SK-N-SH treated with all-trans-retinoic acid at 6 μM for 48 hours (cell line): ENCODE results near the gene RBMS1.

ENCODE experiments used
- ARNTL ChIP-seq: fragments of 450-650 bp; formaldehyde crosslinking; IDR thresholded peaks from 2 replicates; pipeline ENCODE4 v1.5.0; 2020; ENCODE audit warnings: low read depth, mild to moderate bottlenecking, moderate library complexity, borderline replicate concordance
- CREB5 ChIP-seq: fragments of 250-450 bp; sonication (Bioruptor Pico); IDR thresholded peaks from 2 replicates; pipeline ENCODE4 v1.5.1; 2020; ENCODE audit warnings: low read depth, mild to moderate bottlenecking, moderate library complexity
- PPARA ChIP-seq: fragments of 250-450 bp; sonication (Bioruptor Pico); IDR thresholded peaks from 2 replicates; pipeline ENCODE4 v1.5.0; 2020; ENCODE audit warnings: mild to moderate bottlenecking, borderline replicate concordance
- SNAI2 ChIP-seq: fragments of 250-450 bp; sonication (Bioruptor Pico); IDR thresholded peaks from 2 replicates; pipeline ENCODE4 v1.5.0; 2020; ENCODE audit warnings: mild to moderate bottlenecking, moderate library complexity
- ZFP30 ChIP-seq: fragments of 450-650 bp; formaldehyde crosslinking; IDR thresholded peaks from 2 replicates; pipeline ENCODE4 v1.5.0; 2022; ENCODE audit warnings: mild to moderate bottlenecking, moderate library complexity
- ZNF565 ChIP-seq: fragments of 450-650 bp; formaldehyde crosslinking; conservative IDR thresholded peaks from 2 replicates; pipeline ENCODE4 v1.5.0; 2020; ENCODE audit warnings: low read depth, mild to moderate bottlenecking, moderate library complexity
- ZNF8 ChIP-seq: fragments of 450-650 bp; formaldehyde crosslinking; IDR thresholded peaks from 2 replicates; pipeline ENCODE4 v1.5.0; 2020; ENCODE audit warnings: mild to moderate bottlenecking, moderate library complexity
- TF ChIP-seq, protein P1 (sequence below): fragments of 250-450 bp; sonication (Bioruptor Pico); IDR thresholded peaks from 2 replicates; pipeline ENCODE4 v1.8.0; 2020; ENCODE audit warnings: mild to moderate bottlenecking, moderate library complexity, borderline replicate concordance

DNA sequence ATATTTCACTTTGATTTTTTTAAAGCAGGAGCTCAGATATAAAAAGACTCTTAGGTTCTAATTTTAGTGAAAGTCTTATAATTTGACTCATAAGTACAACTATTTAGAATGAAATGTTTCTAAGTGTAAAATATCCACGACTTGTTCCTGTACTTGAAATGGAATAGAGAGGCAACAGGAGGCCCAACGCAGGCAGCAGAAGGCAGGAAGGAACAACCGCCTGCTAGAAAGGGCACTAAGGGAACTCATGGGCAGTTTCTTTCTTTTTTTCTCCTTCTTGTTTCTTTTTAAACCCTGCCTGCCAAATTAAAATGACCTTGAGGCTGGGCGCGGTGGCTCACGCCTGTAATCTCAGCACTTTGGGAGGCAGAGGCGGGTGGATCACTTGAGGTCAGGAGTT is 51.0 kb downstream of the RBMS1 start:
- TF ChIP-seq ZFP30 (CRISPR knock-in tag) (no peak), ZNF8 (CRISPR knock-in tag) (no peak), SNAI2 (no peak), CREB5 (no peak), PPARA (CRISPR knock-in tag) (no peak), ARNTL (CRISPR knock-in tag) (no peak), ZNF565 (no peak)
- TF ChIP-seq, protein P1, sequence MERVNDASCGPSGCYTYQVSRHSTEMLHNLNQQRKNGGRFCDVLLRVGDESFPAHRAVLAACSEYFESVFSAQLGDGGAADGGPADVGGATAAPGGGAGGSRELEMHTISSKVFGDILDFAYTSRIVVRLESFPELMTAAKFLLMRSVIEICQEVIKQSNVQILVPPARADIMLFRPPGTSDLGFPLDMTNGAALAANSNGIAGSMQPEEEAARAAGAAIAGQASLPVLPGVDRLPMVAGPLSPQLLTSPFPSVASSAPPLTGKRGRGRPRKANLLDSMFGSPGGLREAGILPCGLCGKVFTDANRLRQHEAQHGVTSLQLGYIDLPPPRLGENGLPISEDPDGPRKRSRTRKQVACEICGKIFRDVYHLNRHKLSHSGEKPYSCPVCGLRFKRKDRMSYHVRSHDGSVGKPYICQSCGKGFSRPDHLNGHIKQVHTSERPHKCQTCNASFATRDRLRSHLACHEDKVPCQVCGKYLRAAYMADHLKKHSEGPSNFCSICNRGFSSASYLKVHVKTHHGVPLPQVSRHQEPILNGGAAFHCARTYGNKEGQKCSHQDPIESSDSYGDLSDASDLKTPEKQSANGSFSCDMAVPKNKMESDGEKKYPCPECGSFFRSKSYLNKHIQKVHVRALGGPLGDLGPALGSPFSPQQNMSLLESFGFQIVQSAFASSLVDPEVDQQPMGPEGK (CRISPR knock-in tag), result no peak
